ENCODE results near the gene LRP4.

LRP4 gene

GRCh38 chr11:46845440-46845739 is 73.0 kb downstream of the LRP4 start:
- Histone ChIP-seq H3K4me1 (ENCODE audit: control insufficient read depth in 1 of 2, insufficient read depth in 2 of 2, low read length in 2 of 2) (peaks cover 5 to 14% of the 10 kb centered on the region in 2 donors), H3K27me3 (ENCODE audit: low read depth, low read length) (no peaks in the 10 kb centered on the region), H3K4me3 (ENCODE audit: low read depth in 1 of 2, low read length in 2 of 2) (peak overlapping the region; percentile 84 to 93), H3K27ac (ENCODE audit: low read length) (peak overlapping the region; percentile 67), H3K9me3 (ENCODE audit: control insufficient read depth in 1 of 2, low read length in 2 of 2) (no peaks in the 10 kb centered on the region), H3K36me3 (ENCODE audit: control insufficient read depth in 1 of 2, insufficient read depth in 2 of 2, low read length in 2 of 2) (no peaks in the 10 kb centered on the region)

- no peak overlapping the region for H3K27ac ChIP-seq (ENCODE audit: low read length)
Measured at GRCh38 chr11:46840116-46840515, 78.2 kb downstream of the LRP4 start.

GRCh38 chr11:46838501-46838900 is 79.8 kb downstream of the LRP4 start:
- Histone ChIP-seq H3K4me1 (ENCODE audit: control insufficient read depth in 1 of 2, insufficient read depth in 2 of 2, low read length in 2 of 2) (no peaks in the 10 kb centered on the region), H3K9me3 (ENCODE audit: control insufficient read depth in 1 of 2, low read length in 2 of 2) (no peaks in the 10 kb centered on the region), H3K27me3 (ENCODE audit: low read depth, low read length) (no peaks in the 10 kb centered on the region), H3K36me3 (ENCODE audit: control insufficient read depth in 1 of 2, insufficient read depth in 2 of 2, low read length in 2 of 2) (no peaks in the 10 kb centered on the region), H3K4me3 (ENCODE audit: low read depth in 1 of 2, low read length in 2 of 2) (no peak overlapping the region), H3K27ac (ENCODE audit: low read length) (no peak overlapping the region)

More at GRCh38 chr11:46840116-46840515, 78.2 kb downstream of the LRP4 start:
- Histone ChIP-seq H3K36me3 (ENCODE audit: control insufficient read depth in 1 of 2, insufficient read depth in 2 of 2, low read length in 2 of 2) (no peaks in the 10 kb centered on the region), H3K4me1 (ENCODE audit: control insufficient read depth in 1 of 2, insufficient read depth in 2 of 2, low read length in 2 of 2) (peaks cover 4 to 11% of the 10 kb centered on the region in 2 donors), H3K9me3 (ENCODE audit: control insufficient read depth in 1 of 2, low read length in 2 of 2) (no peaks in the 10 kb centered on the region), H3K27me3 (ENCODE audit: low read depth, low read length) (no peaks in the 10 kb centered on the region), H3K4me3 (ENCODE audit: low read depth in 1 of 2, low read length in 2 of 2) (no peak overlapping the region)

GRCh38 chr11:46837860-46838259 is 80.5 kb downstream of the LRP4 start:
- Histone ChIP-seq H3K27me3 (ENCODE audit: low read depth, low read length) (no peaks in the 10 kb centered on the region), H3K4me1 (ENCODE audit: control insufficient read depth in 1 of 2, insufficient read depth in 2 of 2, low read length in 2 of 2) (no peaks in the 10 kb centered on the region), H3K27ac (ENCODE audit: low read length) (no peak overlapping the region), H3K4me3 (ENCODE audit: low read depth in 1 of 2, low read length in 2 of 2) (no peak overlapping the region), H3K9me3 (ENCODE audit: control insufficient read depth in 1 of 2, low read length in 2 of 2) (no peaks in the 10 kb centered on the region), H3K36me3 (ENCODE audit: control insufficient read depth in 1 of 2, insufficient read depth in 2 of 2, low read length in 2 of 2) (no peaks in the 10 kb centered on the region)

GRCh38 chr11:46836870-46837269 is 81.5 kb downstream of the LRP4 start:
- Histone ChIP-seq H3K27ac (ENCODE audit: low read length) (no peak overlapping the region), H3K36me3 (ENCODE audit: control insufficient read depth in 1 of 2, insufficient read depth in 2 of 2, low read length in 2 of 2) (no peaks in the 10 kb centered on the region), H3K4me1 (ENCODE audit: control insufficient read depth in 1 of 2, insufficient read depth in 2 of 2, low read length in 2 of 2) (no peaks in the 10 kb centered on the region), H3K9me3 (ENCODE audit: control insufficient read depth in 1 of 2, low read length in 2 of 2) (no peaks in the 10 kb centered on the region), H3K27me3 (ENCODE audit: low read depth, low read length) (no peaks in the 10 kb centered on the region), H3K4me3 (ENCODE audit: low read depth in 1 of 2, low read length in 2 of 2) (no peak overlapping the region)

GRCh38 chr11:46836431-46836830 is 81.9 kb downstream of the LRP4 start:
- Histone ChIP-seq H3K27ac (ENCODE audit: low read length) (no peak overlapping the region), H3K4me3 (ENCODE audit: low read depth in 1 of 2, low read length in 2 of 2) (no peak overlapping the region), H3K9me3 (ENCODE audit: control insufficient read depth in 1 of 2, low read length in 2 of 2) (no peaks in the 10 kb centered on the region)

GRCh38 chr11:46835897-46836296 is 82.5 kb downstream of the LRP4 start:
- no peak overlapping the region for H3K4me3 ChIP-seq (ENCODE audit: low read depth in 1 of 2, low read length in 2 of 2)
- no peak overlapping the region for H3K27ac ChIP-seq (ENCODE audit: low read length)
- no peaks in the 10 kb centered on the region for H3K4me1 ChIP-seq (ENCODE audit: control insufficient read depth in 1 of 2, insufficient read depth in 2 of 2, low read length in 2 of 2)
- no peaks in the 10 kb centered on the region for H3K9me3 ChIP-seq (ENCODE audit: control insufficient read depth in 1 of 2, low read length in 2 of 2)
- H3K27me3 ChIP-seq (ENCODE audit: low read depth, low read length): no peaks in the 10 kb centered on the region
- no peaks in the 10 kb centered on the region for H3K36me3 ChIP-seq (ENCODE audit: control insufficient read depth in 1 of 2, insufficient read depth in 2 of 2, low read length in 2 of 2)

More at GRCh38 chr11:46836431-46836830, 81.9 kb downstream of the LRP4 start:
- no peaks in the 10 kb centered on the region for H3K27me3 ChIP-seq (ENCODE audit: low read depth, low read length)
- no peaks in the 10 kb centered on the region for H3K4me1 ChIP-seq (ENCODE audit: control insufficient read depth in 1 of 2, insufficient read depth in 2 of 2, low read length in 2 of 2)
- H3K36me3 ChIP-seq (ENCODE audit: control insufficient read depth in 1 of 2, insufficient read depth in 2 of 2, low read length in 2 of 2): no peaks in the 10 kb centered on the region

- Histone ChIP-seq H3K27me3 (ENCODE audit: low read depth, low read length) (no peaks in the 10 kb centered on the region), H3K4me1 (ENCODE audit: control insufficient read depth in 1 of 2, insufficient read depth in 2 of 2, low read length in 2 of 2) (no peaks in the 10 kb centered on the region), H3K4me3 (ENCODE audit: low read depth in 1 of 2, low read length in 2 of 2) (no peak overlapping the region), H3K9me3 (ENCODE audit: control insufficient read depth in 1 of 2, low read length in 2 of 2) (no peaks in the 10 kb centered on the region), H3K27ac (ENCODE audit: low read length) (no peak overlapping the region), H3K36me3 (ENCODE audit: control insufficient read depth in 1 of 2, insufficient read depth in 2 of 2, low read length in 2 of 2) (no peaks in the 10 kb centered on the region)
Measured at GRCh38 chr11:46834821-46835220, 83.5 kb downstream of the LRP4 start.

GRCh38 chr11:46832511-46833214 is 85.7 kb downstream of the LRP4 start:
- Histone ChIP-seq H3K4me1 (ENCODE audit: control insufficient read depth in 1 of 2, insufficient read depth in 2 of 2, low read length in 2 of 2) (peaks cover 7 to 9% of the 10 kb centered on the region in 2 donors), H3K4me3 (ENCODE audit: low read depth in 1 of 2, low read length in 2 of 2) (no peak overlapping the region), H3K36me3 (ENCODE audit: control insufficient read depth in 1 of 2, insufficient read depth in 2 of 2, low read length in 2 of 2) (no peaks in the 10 kb centered on the region), H3K27ac (ENCODE audit: low read length) (no peak overlapping the region), H3K9me3 (ENCODE audit: control insufficient read depth in 1 of 2, low read length in 2 of 2) (no peaks in the 10 kb centered on the region), H3K27me3 (ENCODE audit: low read depth, low read length) (no peaks in the 10 kb centered on the region)

GRCh38 chr11:46827995-46828394 is 90.4 kb downstream of the LRP4 start:
- Histone ChIP-seq H3K36me3 (ENCODE audit: control insufficient read depth in 1 of 2, insufficient read depth in 2 of 2, low read length in 2 of 2) (no peaks in the 10 kb centered on the region), H3K9me3 (ENCODE audit: control insufficient read depth in 1 of 2, low read length in 2 of 2) (no peaks in the 10 kb centered on the region), H3K4me1 (ENCODE audit: control insufficient read depth in 1 of 2, insufficient read depth in 2 of 2, low read length in 2 of 2) (peaks cover 15 to 40% of the 10 kb centered on the region in 2 donors), H3K4me3 (ENCODE audit: low read depth in 1 of 2, low read length in 2 of 2) (no peak overlapping the region), H3K27ac (ENCODE audit: low read length) (no peak overlapping the region), H3K27me3 (ENCODE audit: low read depth, low read length) (no peaks in the 10 kb centered on the region)

GRCh38 chr11:46826310-46827044 is 91.9 kb downstream of the LRP4 start:
- Histone ChIP-seq H3K9me3 (ENCODE audit: control insufficient read depth in 1 of 2, low read length in 2 of 2) (no peaks in the 10 kb centered on the region), H3K36me3 (ENCODE audit: control insufficient read depth in 1 of 2, insufficient read depth in 2 of 2, low read length in 2 of 2) (no peaks in the 10 kb centered on the region), H3K4me1 (ENCODE audit: control insufficient read depth in 1 of 2, insufficient read depth in 2 of 2, low read length in 2 of 2) (peaks cover 15 to 40% of the 10 kb centered on the region in 2 donors), H3K27me3 (ENCODE audit: low read depth, low read length) (no peaks in the 10 kb centered on the region), H3K4me3 (ENCODE audit: low read depth in 1 of 2, low read length in 2 of 2) (peak overlapping the region; percentile 72 to 85), H3K27ac (ENCODE audit: low read length) (peak overlapping the region; percentile 41)

All from muscle layer of duodenum (tissue), 2 donors.